ENCODE measurements around the gene MLC1.
"Not testable (repeated sequence)": the region's sequence is repeated elsewhere in the genome, so short reads cannot be mapped to it uniquely, and the experiment has no call there.

Gene MLC1

DNA sequence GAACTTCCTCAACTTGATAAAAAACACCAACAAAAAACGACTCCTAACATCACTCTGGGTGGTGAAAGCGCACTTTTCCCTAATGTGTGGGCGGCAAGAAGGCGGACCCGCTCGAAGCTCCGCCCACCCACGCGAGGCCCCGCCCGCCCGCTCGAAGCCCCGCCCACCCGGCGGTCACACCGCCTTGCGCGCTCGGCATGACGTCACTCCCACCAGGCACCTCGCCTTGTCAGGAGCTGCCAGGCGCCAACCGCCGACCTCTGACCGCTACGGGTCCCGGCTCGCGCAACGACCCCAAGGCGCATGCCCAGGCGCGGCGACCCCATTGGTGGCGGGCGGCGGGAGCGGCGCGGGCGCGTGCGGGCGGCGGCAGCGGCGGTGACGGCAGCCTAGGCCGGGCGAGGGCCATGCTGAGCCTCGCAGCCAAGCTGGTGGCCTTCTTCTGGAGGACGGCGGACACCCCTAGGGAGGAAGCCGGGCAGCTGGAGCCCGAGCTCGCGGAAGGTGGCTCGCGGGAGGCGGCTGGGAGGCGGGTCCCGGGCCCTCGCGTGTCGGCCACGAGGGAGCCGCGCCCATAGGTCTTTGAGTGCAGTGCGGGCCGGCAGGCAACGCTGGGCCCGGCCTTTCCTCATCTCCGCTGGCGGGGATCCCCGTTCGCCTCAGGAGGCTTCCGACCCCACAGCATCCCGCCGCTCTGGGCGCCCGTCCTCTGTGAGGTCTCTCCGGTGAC is 4.6 kb upstream of the MLC1 start, which contains the start of gene MOV10L1:
Gene MOV10L1 (plus strand): TSS at position 325 of the 730 bp plus-strand sequence. CDS start 83 bp downstream, at position 408.
- no peak for TF ChIP-seq POLR2A (IDR thresholded peaks at IDR 0.05; ENCODE audit: low read length)
- no peak for TF ChIP-seq GATA1 (IDR thresholded peaks at IDR 0.05; ENCODE audit: low read depth, low read length)
- DNase-seq: peak; percentile 42 to 51

DNA sequence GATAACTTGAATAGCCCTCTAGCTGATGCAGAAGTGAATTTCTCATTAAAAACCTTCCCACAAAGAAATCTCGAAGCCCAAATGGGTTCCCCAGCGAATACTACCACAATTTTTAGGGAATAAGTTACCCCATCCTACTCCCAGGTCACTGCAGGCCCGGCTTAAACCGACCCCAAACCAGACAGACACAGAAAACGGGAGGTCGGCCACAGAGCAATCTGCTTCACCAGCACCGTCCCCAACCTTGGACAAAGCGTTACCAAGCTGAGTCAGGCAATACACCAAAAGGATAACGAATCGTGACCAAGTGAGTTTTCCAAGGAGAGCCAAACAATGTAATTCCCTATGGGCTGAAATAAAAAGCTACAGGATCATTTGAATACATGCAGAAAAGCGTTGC is 4.0 kb upstream of the MLC1 start:
- TF ChIP-seq GATA1 (IDR thresholded peaks at IDR 0.05; ENCODE audit: low read depth, low read length): no peak
- no peak for TF ChIP-seq POLR2A (IDR thresholded peaks at IDR 0.05; ENCODE audit: low read length)
- no peak for DNase-seq

DNA sequence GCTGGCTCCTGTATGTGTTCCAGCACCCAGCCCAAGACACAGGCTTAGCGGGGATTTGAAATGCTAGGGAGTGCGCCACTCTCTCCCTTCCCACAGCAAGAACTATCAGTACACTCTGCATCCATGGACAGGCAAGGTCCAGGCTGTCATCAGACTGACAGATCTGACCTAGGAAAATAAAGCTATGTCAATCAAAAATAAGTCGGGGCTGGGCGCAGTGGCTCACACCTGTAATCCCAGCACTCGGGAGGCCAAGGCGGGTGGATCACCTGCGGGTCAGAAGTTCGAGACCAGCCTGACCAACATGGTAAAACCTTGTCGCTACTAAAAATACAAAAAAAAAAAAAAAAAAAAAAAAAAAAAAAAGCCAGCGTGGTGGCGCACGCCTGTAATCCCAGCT is 2.9 kb upstream of the MLC1 start:
- no peak for DNase-seq
- no peak for TF ChIP-seq GATA1 (IDR thresholded peaks at IDR 0.05; ENCODE audit: low read depth, low read length)
- TF ChIP-seq POLR2A (IDR thresholded peaks at IDR 0.05; ENCODE audit: low read length): no peak

DNA sequence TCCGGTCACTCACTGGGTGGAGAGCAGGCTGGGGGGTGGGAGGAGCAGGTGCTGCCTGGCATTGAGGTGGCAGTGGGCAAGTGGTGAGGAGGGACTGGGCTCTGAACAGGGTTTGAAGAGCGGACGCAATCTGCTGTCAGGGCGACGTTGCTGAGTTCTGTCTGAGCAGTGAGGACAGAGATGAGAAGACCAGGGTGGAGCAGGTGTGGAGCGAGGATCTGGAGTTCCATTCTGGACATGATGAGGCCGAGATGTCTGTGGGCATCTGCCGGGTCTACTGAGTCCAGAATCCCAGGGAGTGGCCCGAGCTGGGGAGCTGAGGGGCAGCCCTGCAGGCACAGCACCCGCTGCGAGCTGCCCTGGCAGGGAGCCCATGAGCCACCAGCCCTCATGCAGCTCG is 2.4 kb upstream of the MLC1 start:
- DNase-seq: no peak
- TF ChIP-seq POLR2A (IDR thresholded peaks at IDR 0.05; ENCODE audit: low read length): no peak

DNA sequence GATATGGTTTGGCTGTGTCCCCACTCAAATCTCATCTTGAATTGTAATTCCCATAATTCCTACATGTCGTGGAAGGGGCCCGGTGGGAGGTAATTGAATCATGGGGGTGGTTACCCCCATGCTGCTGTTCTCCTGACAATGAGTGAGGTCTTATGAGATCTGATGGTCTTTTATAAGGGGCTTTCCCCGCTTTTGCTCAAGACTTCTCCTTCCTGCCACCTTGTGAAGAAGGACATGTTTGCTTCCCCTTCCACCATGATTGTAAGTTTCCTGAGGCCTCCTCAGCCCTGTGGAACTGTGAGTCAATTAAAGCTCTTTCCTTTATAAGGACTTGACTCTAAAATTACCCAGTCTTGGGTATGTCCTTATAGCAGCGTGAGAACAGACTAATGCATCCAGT is 1.7 kb upstream of the MLC1 start:
- not testable (repeated sequence) for DNase-seq

DNA sequence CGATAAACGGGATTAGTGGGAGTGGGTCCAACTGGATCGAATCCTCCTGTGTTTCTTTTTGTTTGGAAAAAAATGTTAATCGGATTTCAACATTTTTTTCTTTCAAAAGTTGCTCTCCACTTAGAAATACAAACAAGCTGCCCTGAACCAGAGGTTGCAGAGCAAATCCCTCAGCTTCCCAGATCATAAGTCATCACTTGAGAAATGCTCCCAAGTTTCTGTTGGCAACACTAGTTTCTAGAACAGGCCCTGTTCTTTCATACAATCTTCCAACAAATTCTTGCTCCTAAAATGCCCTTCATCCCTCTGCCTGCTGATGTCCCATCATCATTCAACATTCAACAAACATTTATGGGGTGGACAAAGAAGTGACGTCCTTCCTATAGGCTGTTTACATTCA is 1.3 kb upstream of the MLC1 start:
- TF ChIP-seq POLR2A (IDR thresholded peaks at IDR 0.05; ENCODE audit: low read length) (no peak), GATA1 (IDR thresholded peaks at IDR 0.05; ENCODE audit: low read depth, low read length) (no peak)
- DNase-seq: no peak

DNA sequence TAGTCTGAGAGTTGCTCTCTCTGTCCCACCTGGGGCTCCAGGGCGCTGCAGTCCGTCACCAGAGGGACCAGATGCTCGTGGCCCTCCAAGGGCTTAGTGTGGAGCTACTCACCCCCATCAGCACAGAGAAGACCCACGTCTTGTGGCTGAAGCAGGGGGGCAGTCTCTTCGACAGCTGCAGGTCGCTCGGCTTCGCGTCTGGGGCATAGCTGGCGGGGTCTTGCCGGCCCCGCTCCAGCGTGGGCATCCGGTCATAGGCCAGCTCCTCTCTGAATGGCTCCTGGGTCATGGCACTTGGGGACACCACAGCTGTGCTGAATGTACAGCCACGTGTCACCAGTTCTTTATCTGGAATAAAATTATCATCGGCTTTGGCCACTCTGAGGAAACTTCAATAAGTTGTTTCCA is 608 bp downstream of the MLC1 start:
- peak; percentile 19 to 23 for DNase-seq
- no peak for TF ChIP-seq POLR2A (IDR thresholded peaks at IDR 0.05; ENCODE audit: low read length)
- TF ChIP-seq GATA1 (IDR thresholded peaks at IDR 0.05; ENCODE audit: low read depth, low read length): no peak

DNA sequence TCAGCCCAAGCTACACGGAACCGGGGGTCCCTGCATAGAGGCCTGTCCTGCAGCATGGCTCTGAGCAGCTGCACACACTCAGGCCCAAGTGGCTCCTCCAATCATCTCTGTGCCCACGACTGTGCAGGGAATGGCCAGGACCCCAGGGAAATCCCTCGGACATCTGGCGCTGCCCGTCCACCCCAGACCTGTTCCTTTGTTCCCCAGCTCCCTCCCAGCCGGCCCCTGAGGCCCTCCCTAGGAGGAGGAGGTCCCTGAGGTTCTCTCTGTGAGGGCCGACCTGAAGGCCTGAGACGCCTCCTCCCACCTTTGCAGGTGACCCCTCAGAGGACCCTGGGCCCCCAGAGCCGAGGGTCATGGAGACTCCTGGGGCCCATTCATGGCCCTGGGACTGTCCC is 1.1 kb downstream of the MLC1 start:
- no peak for DNase-seq
- no peak for TF ChIP-seq GATA1 (IDR thresholded peaks at IDR 0.05; ENCODE audit: low read depth, low read length)
- TF ChIP-seq POLR2A (IDR thresholded peaks at IDR 0.05; ENCODE audit: low read length): no peak

DNA sequence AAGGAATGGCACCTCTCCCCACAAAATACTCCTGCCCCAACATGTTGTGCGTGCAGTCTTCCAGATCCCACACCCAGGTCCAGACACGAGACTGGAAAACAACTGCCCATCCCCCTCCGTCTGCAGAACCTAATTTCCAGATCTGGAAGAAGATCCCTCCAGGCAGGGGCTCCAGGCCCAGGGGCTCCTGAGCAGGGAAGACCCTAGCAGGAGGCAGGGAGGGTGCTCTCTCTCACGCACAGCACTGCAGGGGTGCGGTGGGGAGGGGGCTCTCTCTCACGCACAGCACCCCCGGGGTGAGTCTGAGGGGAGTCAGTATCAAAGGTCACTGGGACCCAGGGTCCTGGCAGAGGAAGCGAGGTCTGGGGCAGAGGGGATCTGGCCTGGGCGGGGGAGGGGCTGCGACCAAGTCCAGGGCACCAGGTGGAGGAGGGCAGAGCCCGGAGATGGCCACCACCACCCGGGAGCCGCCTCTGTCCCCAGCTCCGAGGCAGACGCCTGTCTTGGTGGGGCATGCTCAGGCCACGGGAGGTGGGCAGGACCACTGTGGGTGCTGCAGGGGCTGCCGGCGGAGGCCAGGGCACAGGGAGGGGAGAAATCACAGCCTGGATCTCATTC is 1.7 kb downstream of the MLC1 start:
- TF ChIP-seq POLR2A (IDR thresholded peaks at IDR 0.05; ENCODE audit: low read length) (peak; percentile 16), GATA1 (IDR thresholded peaks at IDR 0.05; ENCODE audit: low read depth, low read length) (no peak)
- DNase-seq: no peak

DNA sequence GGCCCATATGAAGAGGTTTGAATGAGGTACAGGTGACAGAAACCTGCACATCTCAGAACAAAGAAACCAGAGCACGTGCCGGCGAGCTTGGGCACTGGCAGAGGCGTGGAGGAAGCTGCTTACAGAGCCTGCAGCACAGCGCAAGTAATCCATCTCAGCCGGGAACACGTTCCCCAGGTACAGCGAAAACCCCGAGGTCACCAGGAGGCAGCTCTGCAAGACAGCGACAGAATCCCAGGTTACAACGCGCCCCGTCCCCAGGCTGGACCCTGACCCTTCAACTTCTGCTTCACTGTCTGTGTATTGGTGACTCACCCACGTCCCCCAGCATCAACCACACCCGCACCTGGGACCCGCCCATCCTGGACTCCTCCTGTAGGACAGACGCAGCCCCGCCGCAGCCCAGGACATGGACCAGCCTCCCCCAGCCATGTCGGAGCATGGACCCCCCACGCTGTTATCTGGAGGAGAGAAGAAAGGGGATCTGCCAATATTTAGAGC is 2.2 kb downstream of the MLC1 start:
- DNase-seq: no peak

DNA sequence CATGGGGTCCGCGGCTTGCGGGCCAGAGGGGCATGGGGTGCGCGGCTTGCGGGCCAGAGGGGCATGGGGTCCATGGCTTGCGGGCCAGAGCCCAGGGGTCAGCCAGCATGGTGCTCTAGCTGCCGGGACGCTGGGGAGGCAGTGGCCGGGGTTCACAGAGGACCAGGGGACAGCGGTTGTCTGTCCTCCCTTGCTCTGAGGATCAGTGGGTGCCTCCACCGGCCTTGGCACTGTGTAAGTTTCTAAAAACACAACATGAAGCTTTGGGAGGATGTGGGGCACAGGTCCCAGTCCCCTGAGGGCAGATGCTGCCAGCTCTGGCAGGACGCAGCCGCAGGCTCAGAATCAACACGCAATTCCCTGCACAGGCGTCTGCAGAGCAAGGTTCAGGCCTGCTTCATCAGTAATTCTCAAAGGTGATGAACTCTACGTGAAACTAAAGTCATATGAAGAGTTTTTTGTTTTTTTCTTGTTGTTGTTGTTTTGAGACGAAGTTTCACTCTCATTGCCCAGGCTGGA is 3.0 kb downstream of the MLC1 start:
- DNase-seq: no peak
- TF ChIP-seq POLR2A (IDR thresholded peaks at IDR 0.05; ENCODE audit: low read length) (no peak), GATA1 (IDR thresholded peaks at IDR 0.05; ENCODE audit: low read depth, low read length) (no peak)

More for the DNA sequence above, 2.2 kb downstream of the MLC1 start:
- no peak for TF ChIP-seq GATA1 (IDR thresholded peaks at IDR 0.05; ENCODE audit: low read depth, low read length)
- no peak for TF ChIP-seq POLR2A (IDR thresholded peaks at IDR 0.05; ENCODE audit: low read length)

DNA sequence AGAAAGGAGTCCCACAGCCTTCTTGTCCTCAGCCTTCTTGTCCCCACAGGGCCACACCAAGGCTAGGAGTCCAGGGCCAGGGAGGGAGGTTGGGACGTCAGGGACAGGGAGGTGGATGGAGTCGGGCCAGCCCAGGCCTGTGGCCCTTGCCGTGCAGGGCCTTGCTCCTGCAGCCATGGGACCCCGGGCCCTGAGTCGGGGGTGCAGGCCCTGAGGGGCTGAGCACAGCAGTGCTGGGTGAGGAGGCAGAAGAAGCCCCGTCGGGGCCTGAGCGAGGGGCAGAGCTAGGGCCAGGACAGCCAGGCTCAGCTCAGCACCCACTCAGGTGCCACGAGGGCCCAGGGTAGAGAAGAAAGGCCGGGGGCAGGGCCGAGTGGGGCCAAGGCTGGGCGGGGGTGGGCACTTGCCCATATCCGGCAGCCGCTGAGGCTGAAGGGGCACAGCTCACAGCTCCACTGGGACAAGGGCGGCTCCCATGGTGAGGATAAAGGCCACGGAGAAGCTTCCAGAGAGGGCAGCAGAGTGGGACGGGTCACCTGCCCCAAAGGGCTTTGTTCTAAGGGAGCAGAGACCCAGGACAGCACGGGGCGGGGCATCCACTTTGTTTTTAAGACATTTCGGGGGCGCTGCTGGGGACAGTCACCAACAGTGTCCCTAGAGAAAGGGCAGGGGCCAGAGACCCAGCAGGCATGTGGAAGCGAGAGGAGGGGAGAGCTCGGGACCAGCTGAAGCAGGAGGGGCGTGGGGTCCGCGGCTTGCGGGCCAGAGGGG is 3.6 kb downstream of the MLC1 start:
- TF ChIP-seq POLR2A (IDR thresholded peaks at IDR 0.05; ENCODE audit: low read length): no peak
- no peak for TF ChIP-seq GATA1 (IDR thresholded peaks at IDR 0.05; ENCODE audit: low read depth, low read length)
- no peak for DNase-seq

DNA sequence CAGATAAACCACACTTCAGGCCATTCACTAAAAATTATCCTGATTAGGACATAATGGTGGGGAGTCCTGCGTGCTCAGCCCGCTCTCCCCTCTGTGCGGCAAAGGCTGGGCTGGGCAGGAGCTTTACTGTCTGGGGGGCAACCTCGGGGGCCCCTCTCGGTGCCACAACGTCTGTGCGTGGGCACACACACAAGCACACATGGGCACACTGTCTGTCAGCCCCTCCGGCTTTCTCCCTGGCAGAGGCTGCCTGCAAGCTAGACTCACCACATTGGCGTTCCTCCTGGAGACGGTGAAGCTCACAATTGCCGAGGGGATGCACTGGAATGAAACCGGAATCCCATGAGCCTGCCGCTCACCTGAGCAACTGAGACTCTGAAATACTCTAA is 5.2 kb downstream of the MLC1 start:
- DNase-seq: no peak
- no peak for TF ChIP-seq GATA1 (IDR thresholded peaks at IDR 0.05; ENCODE audit: low read depth, low read length)
- TF ChIP-seq POLR2A (IDR thresholded peaks at IDR 0.05; ENCODE audit: low read length): no peak

DNA sequence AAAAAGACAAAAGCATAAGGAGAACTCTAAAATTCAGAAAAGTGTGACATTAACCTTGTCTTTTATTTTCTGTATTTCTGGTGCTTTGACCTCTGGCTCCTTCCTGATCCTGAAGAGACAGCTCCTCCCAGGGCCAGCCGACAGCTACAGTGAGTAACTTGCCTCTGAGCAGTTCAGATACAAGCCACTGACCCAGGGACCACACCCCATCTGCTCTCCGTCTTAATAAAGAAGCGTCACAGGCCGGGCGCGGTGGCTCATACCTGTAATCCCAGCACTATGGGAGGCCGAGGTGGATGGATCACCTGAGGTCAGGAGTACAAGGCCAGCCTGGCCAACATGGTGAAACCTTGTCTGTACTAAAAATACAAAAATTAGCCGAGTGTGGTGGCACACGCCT is 6.5 kb downstream of the MLC1 start:
- DNase-seq: no peak
- no peak for TF ChIP-seq POLR2A (IDR thresholded peaks at IDR 0.05; ENCODE audit: low read length)
- TF ChIP-seq GATA1 (IDR thresholded peaks at IDR 0.05; ENCODE audit: low read depth, low read length): no peak

Measured in erythroblast (primary cell).